ENCODE data around the gene MAP3K4.

DNA sequence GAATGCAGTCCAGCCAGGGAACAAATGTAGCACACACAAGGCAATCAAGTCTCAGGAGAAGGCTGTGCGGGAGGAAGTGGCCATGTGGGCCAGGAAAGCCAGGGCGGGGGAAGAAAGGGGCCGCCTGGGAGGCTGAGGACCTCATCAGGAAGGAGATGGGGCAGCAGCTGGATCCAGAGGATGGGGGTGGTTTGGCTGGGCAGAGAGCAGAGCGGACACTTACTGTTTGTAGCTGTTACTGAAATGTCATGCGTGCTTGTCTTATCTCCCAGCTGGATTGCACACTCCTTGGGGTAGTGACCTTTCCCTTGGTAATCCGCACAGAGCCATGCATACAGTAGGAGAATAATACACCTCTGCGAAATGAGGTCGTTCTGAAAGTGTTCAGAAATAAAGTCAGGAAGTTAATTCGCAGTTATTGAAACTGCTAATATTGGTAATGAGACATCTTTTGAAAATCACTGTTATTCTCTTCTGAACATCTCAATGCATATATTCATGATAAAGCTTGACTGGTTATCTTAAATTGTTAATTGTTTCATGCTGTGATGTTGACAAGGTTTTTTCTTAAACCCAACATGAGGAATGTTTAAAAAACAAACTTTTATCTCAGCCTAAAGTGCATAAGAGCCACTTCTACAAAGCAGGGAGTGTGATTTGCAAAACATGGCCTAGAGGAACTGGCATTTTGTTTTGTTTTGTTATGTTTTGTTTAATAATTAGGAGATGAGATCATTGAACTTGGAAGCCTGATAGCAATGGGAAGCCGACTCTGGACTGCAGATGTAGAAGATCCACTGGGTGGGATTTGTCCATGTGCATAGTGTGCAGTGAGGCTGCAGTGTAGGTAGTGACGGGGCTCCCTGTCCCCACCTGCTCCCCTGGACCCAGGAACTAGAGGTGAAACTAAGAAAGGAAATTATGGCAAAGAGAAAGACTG, 18.0 kb upstream of the MAP3K4 start:
- TF ChIP-seq, protein P1, sequence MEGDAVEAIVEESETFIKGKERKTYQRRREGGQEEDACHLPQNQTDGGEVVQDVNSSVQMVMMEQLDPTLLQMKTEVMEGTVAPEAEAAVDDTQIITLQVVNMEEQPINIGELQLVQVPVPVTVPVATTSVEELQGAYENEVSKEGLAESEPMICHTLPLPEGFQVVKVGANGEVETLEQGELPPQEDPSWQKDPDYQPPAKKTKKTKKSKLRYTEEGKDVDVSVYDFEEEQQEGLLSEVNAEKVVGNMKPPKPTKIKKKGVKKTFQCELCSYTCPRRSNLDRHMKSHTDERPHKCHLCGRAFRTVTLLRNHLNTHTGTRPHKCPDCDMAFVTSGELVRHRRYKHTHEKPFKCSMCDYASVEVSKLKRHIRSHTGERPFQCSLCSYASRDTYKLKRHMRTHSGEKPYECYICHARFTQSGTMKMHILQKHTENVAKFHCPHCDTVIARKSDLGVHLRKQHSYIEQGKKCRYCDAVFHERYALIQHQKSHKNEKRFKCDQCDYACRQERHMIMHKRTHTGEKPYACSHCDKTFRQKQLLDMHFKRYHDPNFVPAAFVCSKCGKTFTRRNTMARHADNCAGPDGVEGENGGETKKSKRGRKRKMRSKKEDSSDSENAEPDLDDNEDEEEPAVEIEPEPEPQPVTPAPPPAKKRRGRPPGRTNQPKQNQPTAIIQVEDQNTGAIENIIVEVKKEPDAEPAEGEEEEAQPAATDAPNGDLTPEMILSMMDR (IDR thresholded peaks at IDR 0.05), result no peak
- TF ChIP-seq POLR2A (IDR thresholded peaks at IDR 0.05), result no peak

Measured in Peyer's patch (tissue), 4 donors.